SH-SY5Y (cell line): ENCODE data around the gene MAPKAPK2.

ENCODE experiments used
- GATA2 ChIP-seq: IDR thresholded peaks from 2 replicates; pipeline ENCODE4 v1.6.1; 2011; ENCODE audit warnings: mild to moderate bottlenecking, low read depth, low read length
- GATA3 ChIP-seq: IDR thresholded peaks from 2 replicates; pipeline ENCODE4 v1.6.1; 2011; ENCODE audit warnings: low read depth, mild to moderate bottlenecking, low read length, moderate library complexity

DNA sequence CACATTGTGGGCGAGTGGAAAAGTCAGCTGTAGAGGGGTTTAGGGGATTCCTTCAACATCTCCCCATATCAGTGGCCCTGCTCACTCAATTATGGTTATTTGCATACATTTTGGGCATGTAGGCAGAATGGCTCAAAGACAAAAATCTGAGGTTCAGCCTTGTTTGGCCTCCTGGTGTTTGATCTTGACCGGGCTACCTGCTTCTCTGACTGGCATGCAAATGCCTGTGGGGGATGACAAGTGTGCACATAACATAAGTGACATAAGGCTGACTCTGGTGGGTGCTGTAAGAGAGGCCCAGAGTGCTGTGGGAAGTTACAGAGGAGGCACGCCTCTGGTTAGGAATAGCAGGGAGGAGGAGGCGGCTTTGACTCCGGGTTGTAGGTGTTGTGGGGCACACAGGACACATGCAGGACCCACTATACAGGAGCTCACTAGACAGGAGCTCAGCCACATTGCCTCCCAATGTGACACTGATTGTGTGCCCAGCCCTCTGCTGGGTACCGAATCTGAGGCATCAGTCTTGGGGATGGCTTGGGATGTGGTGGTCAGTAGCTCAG is 56.5 kb downstream of the MAPKAPK2 start:
- TF ChIP-seq GATA2: no peak
- TF ChIP-seq GATA3: no peak
